Activated CD8-positive, alpha-beta T cell treated with anti-CD3 and anti-CD28 coated beads, Interleukin-2, amount 10 ng/mL, durations not matched to agents 7 days and 5 days (primary cell): ENCODE measurements around the gene NFKB1. TPM values are rescaled to one million over a fixed set of nuclear protein-coding genes. Genes with fewer than 3 reads are reported as not detected.

Experiments
- ATAC-seq: fragments of 150-1000 bp; cut with Tn5 transposase; one replicate; pipeline ENCODE4 v1.10.0; 2021; ENCODE audit warnings: moderate library complexity
- CTCF ChIA-PET: fragments of 350-600 bp; sonication (Branson Sonifier 250); formaldehyde crosslinking; loops from one replicate; lab custom pipeline; 2021; ENCODE audit warnings: antibody characterized with exemption; lab: Charles Lee
- POLR2A ChIA-PET: fragments of 350-600 bp; sonication (Branson Sonifier 250); formaldehyde crosslinking; loops from one replicate; lab custom pipeline; 2021; ENCODE audit warnings: antibody characterized with exemption; lab: Charles Lee
- DNase-seq: peaks from one replicate; pipeline ENCODE4 v3.0.0-alpha.2; 2020
- H3K27ac Mint-ChIP-seq: one replicate; pipeline ENCODE4 v1.8.0; 2021; ENCODE audit warnings: mild to moderate bottlenecking, mixed read lengths
- H3K27me3 Mint-ChIP-seq: one replicate; pipeline ENCODE4 v1.8.0; 2021; ENCODE audit warnings: low read depth, mixed read lengths
- H3K36me3 Mint-ChIP-seq: one replicate; pipeline ENCODE4 v1.8.0; 2021; ENCODE audit warnings: low read depth, mixed read lengths
- H3K4me1 Mint-ChIP-seq: one replicate; pipeline ENCODE4 v1.8.0; 2021; ENCODE audit warnings: low read depth, mixed read lengths
- H3K4me3 Mint-ChIP-seq: one replicate; pipeline ENCODE4 v1.8.0; 2021; ENCODE audit warnings: mild to moderate bottlenecking, mixed read lengths
- H3K9me3 Mint-ChIP-seq: one replicate; pipeline ENCODE4 v1.8.0; 2022; ENCODE audit warnings: mixed read lengths; ENCODE audit not compliant: insufficient read depth
- total RNA-seq, 2 experiments: library from RNA; stranded (reverse); gene quantifications; one replicate each; pipeline ENCODE4 v1.2.3, GENCODE V29; 2021

Gene NFKB1
- total RNA-seq, 2 experiments from 2014 or later, result 150 to 162 TPM

DNA sequence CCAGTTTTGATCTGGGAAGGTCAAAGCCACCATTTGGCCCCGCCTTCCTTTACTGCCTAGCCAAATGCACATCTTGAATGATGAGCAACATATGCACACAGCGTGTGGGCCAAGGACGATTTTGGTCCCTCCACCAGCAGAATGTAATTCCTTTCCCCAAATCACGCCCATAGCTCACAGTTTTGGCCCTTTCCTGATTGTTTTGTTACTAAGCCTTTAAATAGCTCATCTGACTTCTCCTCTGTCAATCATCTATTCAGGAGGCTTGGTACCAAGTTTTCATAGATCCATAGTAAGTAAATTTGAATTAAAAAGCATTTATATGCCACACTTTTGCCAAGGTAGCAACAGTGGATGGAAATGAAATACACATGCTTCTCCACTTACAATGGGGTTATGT, 123.3 kb downstream of the NFKB1 start:
- CTCF ChIA-PET, result interaction anchor here (0.9 to 6.0 kb wide), 11 partner anchors 8 to 385 kb away, joined by 3 to 38 read pairs (median 5); no protein-coding TSS in a partner anchor
- no peak overlapping the region for H3K4me3 Mint-ChIP-seq
- H3K9me3 Mint-ChIP-seq, result no peaks in the 10 kb centered on the region
- no peak for DNase-seq
- peaks cover 62% of the 10 kb centered on the region for H3K4me1 Mint-ChIP-seq
- no peak overlapping the region for H3K27ac Mint-ChIP-seq
- no peaks in the 10 kb centered on the region for H3K36me3 Mint-ChIP-seq
- no peaks in the 10 kb centered on the region for H3K27me3 Mint-ChIP-seq
- ATAC-seq, result no peak
- POLR2A ChIA-PET, result interaction anchor here (0.6 kb wide), 1 partner anchor 78 kb away, joined by 3 read pairs; no protein-coding TSS in a partner anchor

DNA sequence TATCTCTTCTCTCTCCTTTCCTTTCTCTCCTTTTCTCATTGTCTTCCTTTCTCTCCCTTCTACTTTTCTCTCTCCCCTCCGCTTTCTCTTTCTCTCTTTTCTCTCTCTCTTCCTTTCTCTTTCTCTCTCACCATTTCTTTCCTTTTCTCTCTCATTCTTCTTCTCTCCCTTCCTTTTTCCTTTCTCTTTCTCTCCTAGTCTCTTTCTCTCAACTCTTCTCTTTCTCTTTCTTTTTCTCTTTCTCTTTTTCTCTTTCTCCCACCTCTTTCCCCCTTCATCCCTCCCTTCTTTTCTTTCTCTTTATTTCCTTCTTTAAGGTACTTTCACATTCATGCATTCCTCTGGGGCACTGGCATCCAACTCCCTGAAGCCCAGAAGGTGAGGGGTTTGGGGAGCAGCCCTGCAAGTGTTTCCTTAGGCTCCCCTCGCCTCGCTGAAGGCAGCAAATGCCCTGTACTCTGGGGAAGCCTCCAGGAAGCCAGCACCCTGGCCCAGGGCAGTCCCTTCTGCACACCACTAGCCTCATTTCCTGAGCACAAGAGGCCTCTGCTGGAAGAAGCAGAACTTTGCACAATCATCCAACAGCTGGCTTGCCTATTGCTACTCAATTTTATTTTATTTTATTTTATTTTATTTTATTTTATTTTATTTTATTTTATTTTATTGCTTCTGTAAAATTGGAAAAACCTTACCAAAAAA, 124.2 kb downstream of the NFKB1 start:
- ATAC-seq (peak; percentile 99), DNase-seq (peak; percentile 85)
- Mint-ChIP-seq H3K4me1 (peaks cover 63% of the 10 kb centered on the region), H3K4me3 (peak overlapping the region; percentile 73), H3K36me3 (peaks cover 2% of the 10 kb centered on the region), H3K9me3 (no peaks in the 10 kb centered on the region), H3K27me3 (no peaks in the 10 kb centered on the region), H3K27ac (peak overlapping the region; percentile 97)
- CTCF ChIA-PET, result interaction anchor here (0.6 to 6.0 kb wide), 26 partner anchors 9 to 384 kb away, joined by 3 to 38 read pairs (median 4); partner anchors contain the start of gene SLC39A8
- POLR2A ChIA-PET, result interaction anchor here (0.6 kb wide), 1 partner anchor 177 kb away, joined by 6 read pairs; no protein-coding TSS in a partner anchor

DNA sequence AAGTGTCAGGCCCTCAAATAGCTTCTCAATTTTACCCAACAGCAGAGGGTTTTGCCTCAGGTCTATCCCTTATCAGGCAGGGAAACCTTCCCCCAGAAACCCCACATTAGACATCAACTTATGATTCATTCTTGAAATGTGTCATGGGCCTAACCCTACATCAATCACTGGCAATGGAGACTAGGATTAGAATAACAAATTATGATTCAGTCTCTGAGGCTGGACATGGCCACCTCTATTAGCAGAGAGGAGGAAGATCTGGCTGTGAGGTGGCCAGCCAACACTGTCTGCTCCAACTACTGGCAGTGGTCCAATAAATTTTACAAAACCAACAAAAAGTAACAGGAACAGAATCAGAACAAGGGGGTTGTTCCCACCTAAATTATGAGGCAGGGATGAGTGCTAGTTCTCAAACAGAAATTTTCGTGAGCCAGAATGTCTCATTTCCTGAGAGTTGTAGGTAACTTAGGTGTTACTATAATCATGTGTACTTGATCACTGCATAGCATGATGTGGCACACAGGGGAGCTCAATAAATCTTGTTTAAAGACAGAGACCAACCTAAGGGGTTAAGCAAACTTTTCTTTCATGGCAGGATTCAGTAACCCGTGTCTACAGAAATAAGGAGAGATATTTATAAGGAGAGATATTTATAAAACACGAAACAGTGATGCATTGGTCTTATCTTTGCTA, 126.8 kb downstream of the NFKB1 start:
- ChIA-PET CTCF (interaction anchor here (0.7 to 6.0 kb wide), 10 partner anchors 15 to 463 kb away, joined by 3 to 38 read pairs (median 4); partner anchors contain the start of gene SLC39A8), POLR2A (no interaction called here)
- Mint-ChIP-seq H3K4me1 (peaks cover 62% of the 10 kb centered on the region), H3K27me3 (no peaks in the 10 kb centered on the region), H3K27ac (no peak overlapping the region), H3K4me3 (no peak overlapping the region), H3K9me3 (no peaks in the 10 kb centered on the region), H3K36me3 (peaks cover 11% of the 10 kb centered on the region)
- DNase-seq, result no peak
- no peak for ATAC-seq

DNA sequence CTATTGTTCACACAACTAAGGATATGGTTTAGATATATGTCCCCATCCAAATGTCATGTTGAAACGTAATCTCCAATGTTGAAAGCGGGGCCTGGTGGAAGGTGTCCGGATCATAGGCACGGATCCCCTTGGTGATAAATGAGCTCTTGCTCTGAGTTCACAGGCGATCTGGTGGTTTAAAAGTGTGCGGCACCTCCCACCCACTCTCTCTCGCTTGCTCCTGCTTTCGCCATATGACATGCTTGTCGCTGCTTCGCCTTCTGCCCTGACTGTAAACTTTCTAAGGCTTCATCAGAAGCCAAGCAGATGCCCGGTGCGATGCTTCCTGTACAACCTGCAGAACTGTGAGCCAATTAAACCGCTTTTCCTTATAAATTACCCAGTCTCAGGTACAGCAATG, 128.5 kb downstream of the NFKB1 start:
- Mint-ChIP-seq H3K36me3 (peaks cover 11% of the 10 kb centered on the region), H3K4me1 (peaks cover 54% of the 10 kb centered on the region), H3K9me3 (no peaks in the 10 kb centered on the region), H3K4me3 (no peak overlapping the region), H3K27ac (no peak overlapping the region), H3K27me3 (no peaks in the 10 kb centered on the region)
- DNase-seq, result no peak
- CTCF ChIA-PET, result interaction anchor here (1.5 to 3.8 kb wide), 3 partner anchors 36 to 462 kb away, joined by 3 to 21 read pairs (median 6); no protein-coding TSS in a partner anchor
- POLR2A ChIA-PET, result interaction anchor here (1.1 kb wide), 1 partner anchor 198 kb away, joined by 5 read pairs; the partner anchor contains the start of gene UBE2D3
- no peak for ATAC-seq

DNA sequence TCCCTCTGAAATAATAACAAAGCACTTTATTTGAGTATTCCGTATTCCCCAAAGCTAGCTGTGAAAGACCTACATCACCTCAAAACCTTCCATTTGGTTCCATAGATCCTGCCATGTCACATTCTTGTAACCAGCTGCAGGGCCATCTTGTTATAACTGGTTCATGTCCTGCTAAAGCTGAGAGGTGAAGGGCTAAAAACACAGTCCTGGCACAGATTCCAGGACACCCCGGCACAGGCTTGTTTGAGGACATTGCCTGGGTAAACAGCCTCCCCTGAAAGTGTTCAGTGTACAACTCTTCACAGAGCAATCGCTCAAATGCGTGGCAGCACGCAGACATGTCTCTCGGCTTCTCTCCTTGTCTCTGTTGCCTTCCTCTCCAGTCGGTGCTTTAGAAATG, 130.5 kb downstream of the NFKB1 start:
- peak overlapping the region; percentile 23 for H3K27ac Mint-ChIP-seq
- CTCF ChIA-PET, result no interaction called here
- DNase-seq (no peak), ATAC-seq (no peak)
- H3K36me3 Mint-ChIP-seq, result peaks cover 14% of the 10 kb centered on the region
- H3K4me3 Mint-ChIP-seq, result no peak overlapping the region
- peaks cover 45% of the 10 kb centered on the region for H3K4me1 Mint-ChIP-seq
- no peaks in the 10 kb centered on the region for H3K9me3 Mint-ChIP-seq
- POLR2A ChIA-PET, result interaction anchor here (1.0 to 1.8 kb wide), 2 partner anchors 130 to 287 kb away, joined by 3 to 6 read pairs; partner anchors contain the start of genes MANBA and SLC39A8
- H3K27me3 Mint-ChIP-seq, result no peaks in the 10 kb centered on the region

DNA sequence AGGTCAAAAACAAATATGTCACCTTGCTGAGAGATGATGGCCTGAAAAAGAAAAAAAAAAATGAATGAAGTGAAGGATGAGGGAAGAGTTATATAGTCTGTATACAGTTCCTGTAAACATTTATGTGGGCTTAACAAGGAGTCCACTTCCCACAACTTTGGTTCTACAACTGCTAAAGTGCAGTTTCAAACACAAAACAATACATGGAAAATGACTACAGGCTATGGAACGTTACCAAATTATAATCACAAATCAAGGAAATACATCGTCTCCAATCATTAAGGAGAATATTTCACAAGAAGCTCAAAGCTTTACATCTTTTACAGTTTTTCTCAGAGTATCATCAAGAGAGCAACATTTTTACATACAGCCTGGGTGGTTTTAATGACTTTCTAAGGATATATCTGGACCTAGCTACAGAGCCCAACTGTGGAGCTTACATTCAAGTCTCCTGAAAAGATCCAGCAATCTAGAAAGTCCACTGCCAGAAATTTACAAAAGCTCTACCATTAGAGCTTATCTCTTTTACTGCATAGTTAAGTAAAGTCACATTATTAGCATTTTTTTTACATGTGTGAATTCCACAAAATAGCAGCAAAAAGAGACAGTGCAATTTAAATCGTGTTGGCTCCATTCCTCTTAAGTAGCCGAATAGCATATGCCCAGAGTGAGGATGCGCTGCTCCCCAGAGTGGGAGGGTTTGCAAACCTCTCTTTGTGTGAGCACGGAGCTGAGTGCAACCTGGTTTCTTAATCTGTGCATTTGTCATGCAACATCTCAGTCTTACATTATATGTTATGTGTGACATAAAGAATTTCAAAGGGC, 131.3 kb downstream of the NFKB1 start:
- ChIA-PET POLR2A (interaction anchor here (0.6 to 1.0 kb wide), 2 partner anchors 287 to 349 kb away, joined by 3 read pairs; partner anchors contain the start of gene SLC39A8), CTCF (interaction anchor here (0.8 to 1.6 kb wide), 4 partner anchors 8 to 459 kb away, joined by 3 to 4 read pairs (median 4); no protein-coding TSS in a partner anchor)
- H3K4me3 Mint-ChIP-seq, result no peak overlapping the region
- no peak for ATAC-seq
- peaks cover 37% of the 10 kb centered on the region for H3K4me1 Mint-ChIP-seq
- DNase-seq, result no peak
- H3K27ac Mint-ChIP-seq, result no peak overlapping the region
- H3K27me3 Mint-ChIP-seq, result no peaks in the 10 kb centered on the region
- H3K36me3 Mint-ChIP-seq, result peaks cover 17% of the 10 kb centered on the region
- H3K9me3 Mint-ChIP-seq, result no peaks in the 10 kb centered on the region

DNA sequence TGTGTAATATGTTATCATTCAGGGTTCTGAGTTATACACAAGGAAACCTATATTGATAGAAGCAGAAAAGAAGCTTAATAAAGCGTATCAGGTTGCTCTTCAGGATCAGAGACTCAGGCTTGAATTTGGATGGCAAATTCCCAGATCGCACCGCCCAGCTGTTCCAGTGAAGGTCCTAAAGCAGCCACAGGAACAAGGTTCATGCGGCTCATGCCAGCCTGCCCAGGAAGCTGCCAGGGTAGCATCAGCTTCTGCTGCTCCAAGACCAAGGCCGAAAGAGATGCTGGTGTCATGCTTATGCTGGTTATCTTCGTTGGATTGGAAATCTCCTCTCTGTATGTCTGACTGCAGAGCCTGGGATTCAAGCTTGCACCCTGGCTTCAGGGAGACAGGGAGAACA, 131.9 kb downstream of the NFKB1 start:
- no peak for DNase-seq
- CTCF ChIA-PET, result interaction anchor here (0.9 to 1.6 kb wide), 4 partner anchors 195 to 458 kb away, joined by 3 to 4 read pairs (median 4); no protein-coding TSS in a partner anchor
- Mint-ChIP-seq H3K27me3 (no peaks in the 10 kb centered on the region), H3K4me1 (peaks cover 35% of the 10 kb centered on the region), H3K36me3 (peaks cover 23% of the 10 kb centered on the region), H3K9me3 (no peaks in the 10 kb centered on the region), H3K27ac (no peak overlapping the region), H3K4me3 (no peak overlapping the region)
- POLR2A ChIA-PET, result interaction anchor here (0.6 kb wide), 1 partner anchor 349 kb away, joined by 3 read pairs; no protein-coding TSS in a partner anchor
- no peak for ATAC-seq

DNA sequence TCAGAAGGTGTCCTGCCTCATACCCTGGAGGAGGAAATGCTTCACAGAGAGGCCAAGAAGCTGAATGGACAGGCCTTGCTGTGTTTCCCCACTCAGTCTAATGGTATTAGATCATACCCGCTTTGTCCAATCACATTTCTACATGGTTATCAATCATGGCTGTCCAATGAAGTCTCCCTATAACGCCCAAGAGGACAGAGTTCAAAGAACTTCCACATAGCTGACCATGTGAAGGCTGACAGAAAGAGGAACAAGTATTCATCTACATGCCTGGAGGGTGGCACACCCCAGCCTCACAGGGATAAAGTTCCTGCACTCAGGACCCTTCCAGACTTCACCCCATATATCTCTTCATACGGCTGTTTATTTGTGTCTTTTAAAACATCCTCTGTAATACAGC, 136.2 kb downstream of the NFKB1 start:
- DNase-seq (no peak), ATAC-seq (no peak)
- Mint-ChIP-seq H3K4me1 (peaks cover 26% of the 10 kb centered on the region), H3K27me3 (no peaks in the 10 kb centered on the region), H3K4me3 (no peak overlapping the region), H3K9me3 (no peaks in the 10 kb centered on the region), H3K27ac (no peak overlapping the region), H3K36me3 (peaks cover 29% of the 10 kb centered on the region)
- CTCF ChIA-PET, result no interaction called here
- POLR2A ChIA-PET, result no interaction called here

DNA sequence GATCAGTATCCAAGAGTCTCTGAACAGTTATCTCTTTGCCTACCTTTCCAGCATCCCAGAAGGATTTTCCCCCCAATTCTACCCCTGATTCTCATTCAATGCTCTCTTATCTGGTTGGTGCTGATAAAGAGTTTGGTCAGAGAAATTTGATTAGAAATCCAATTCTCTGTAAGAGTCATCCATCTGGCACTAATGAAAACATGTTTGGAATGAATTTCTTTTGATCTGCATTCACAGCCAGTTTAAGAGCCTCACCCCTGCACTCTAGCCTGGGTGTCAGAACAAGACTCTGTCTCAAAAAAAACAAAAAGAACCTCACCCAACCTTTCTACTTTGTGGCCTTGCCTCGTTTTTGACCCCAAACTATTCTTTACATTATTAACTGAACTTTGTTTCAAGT, 137.5 kb downstream of the NFKB1 start:
- ChIA-PET CTCF (interaction anchor here (0.7 kb wide), 1 partner anchor 13 kb away, joined by 3 read pairs; no protein-coding TSS in a partner anchor), POLR2A (no interaction called here)
- Mint-ChIP-seq H3K36me3 (peaks cover 29% of the 10 kb centered on the region), H3K27me3 (no peaks in the 10 kb centered on the region), H3K4me1 (peaks cover 26% of the 10 kb centered on the region), H3K27ac (no peak overlapping the region), H3K4me3 (no peak overlapping the region), H3K9me3 (no peaks in the 10 kb centered on the region)
- ATAC-seq (no peak), DNase-seq (no peak)

DNA sequence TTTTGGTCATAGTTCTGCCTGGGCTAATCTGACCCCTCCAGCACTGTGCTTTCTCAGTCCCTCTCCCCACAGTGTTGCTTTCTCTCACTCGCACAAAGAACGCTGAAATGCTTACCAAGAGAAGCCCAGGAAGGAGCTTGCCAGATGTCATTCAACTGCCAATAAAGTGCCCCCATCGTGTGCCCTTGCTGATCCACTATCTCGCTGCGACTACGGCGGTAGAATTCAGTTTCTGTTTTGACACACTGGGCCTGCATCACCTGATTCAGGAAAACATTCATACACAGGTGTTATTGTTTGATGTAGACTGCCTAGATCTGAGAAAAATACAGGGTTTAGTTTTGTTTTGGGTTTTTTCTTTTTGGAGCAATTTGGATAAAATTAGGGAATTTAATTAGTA, 138.4 kb downstream of the NFKB1 start:
- Mint-ChIP-seq H3K27ac (peak overlapping the region; percentile 90), H3K4me1 (peaks cover 23% of the 10 kb centered on the region), H3K36me3 (peaks cover 34% of the 10 kb centered on the region), H3K9me3 (no peaks in the 10 kb centered on the region), H3K27me3 (no peaks in the 10 kb centered on the region), H3K4me3 (peak overlapping the region; percentile 61)
- POLR2A ChIA-PET, result no interaction called here
- ATAC-seq, result peak; percentile 68
- peak; percentile 39 for DNase-seq
- CTCF ChIA-PET, result interaction anchor here (0.7 to 1.6 kb wide), 2 partner anchors 12 to 209 kb away, joined by 3 to 5 read pairs; no protein-coding TSS in a partner anchor

DNA sequence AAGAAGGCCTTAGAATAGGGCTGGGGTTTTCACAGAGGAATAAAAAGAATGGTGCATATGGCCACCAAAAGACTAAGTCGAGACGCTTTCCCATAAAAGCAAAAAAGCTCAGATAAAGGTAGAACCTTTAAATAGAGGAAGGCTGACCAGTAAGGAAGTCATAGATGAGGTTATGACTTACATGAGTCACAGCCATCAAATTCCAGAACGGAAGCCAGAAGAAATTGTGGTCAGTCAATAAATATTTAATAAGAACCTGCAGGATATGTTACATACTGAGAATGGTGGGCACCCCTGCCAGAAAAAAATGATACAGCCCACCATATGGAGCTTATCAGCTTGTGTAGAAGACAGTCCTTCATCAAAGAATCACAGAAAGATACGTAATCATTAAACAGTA, 139.5 kb downstream of the NFKB1 start:
- Mint-ChIP-seq H3K9me3 (no peaks in the 10 kb centered on the region), H3K36me3 (peaks cover 39% of the 10 kb centered on the region), H3K27ac (no peak overlapping the region), H3K4me1 (peaks cover 19% of the 10 kb centered on the region), H3K27me3 (no peaks in the 10 kb centered on the region), H3K4me3 (no peak overlapping the region)
- no peak for ATAC-seq
- CTCF ChIA-PET, result interaction anchor here (1.1 to 1.6 kb wide), 3 partner anchors 14 to 460 kb away, joined by 3 to 5 read pairs (median 5); no protein-coding TSS in a partner anchor
- POLR2A ChIA-PET, result no interaction called here
- no peak for DNase-seq
